Left lobe of liver (tissue), 2 donors: Measurements from ENCODE around the gene PIP5K1B. TPM values are rescaled to one million over a fixed set of nuclear protein-coding genes. Genes with fewer than 3 reads are reported as not detected.
A peak's percentile ranks its signal among the peaks of the same experiment; 100 is the strongest.

ENCODE experiments used
- ATAC-seq: fragments of 200-7000 bp; cut with Tn5 transposase; one replicate; pipeline ENCODE4 v1.9.1; 2020; ENCODE audit warnings: mild to moderate bottlenecking, moderate library complexity
- DNase-seq: peaks from one replicate; pipeline ENCODE4 v3.0.0-alpha.2; 2020; ENCODE audit warnings: low spot score
- total RNA-seq: library from RNA; stranded (reverse); gene quantifications from one replicate; pipeline ENCODE4 v1.2.1, GENCODE V29; 2021
- donor health status: DM: no; HTN: no; CAD: no; lungs with moderate emphysema.
- donor health status: DM: no; HTN: yes; CAD: no.

Gene PIP5K1B
- total RNA-seq, 1 donor from 2014 or later, result 0.30 TPM

- no peak for DNase-seq
- ATAC-seq, result peak; percentile 70
Observed at GRCh38 chr9:69016191-69017096, 311.4 kb downstream of the PIP5K1B start.

GRCh38 chr9:69018737-69019136 is 313.7 kb downstream of the PIP5K1B start:
- DNase-seq, result no peak
- ATAC-seq, result no peak

- ATAC-seq (no peak), DNase-seq (no peak)
Observed at GRCh38 chr9:69019808-69020207, 314.8 kb downstream of the PIP5K1B start.

GRCh38 chr9:69020301-69021145 is 315.5 kb downstream of the PIP5K1B start:
- DNase-seq (no peak), ATAC-seq (no peak)

- no peak for ATAC-seq
- DNase-seq, result no peak
Observed at GRCh38 chr9:69023650-69024049, 318.6 kb downstream of the PIP5K1B start.

GRCh38 chr9:69027355-69028097 is 322.5 kb downstream of the PIP5K1B start:
- ATAC-seq (peak; percentile 97), DNase-seq (no peak)

- no peak for ATAC-seq
Observed at GRCh38 chr9:69028754-69029153, 323.7 kb downstream of the PIP5K1B start.

GRCh38 chr9:69029535-69029934 is 324.5 kb downstream of the PIP5K1B start:
- ATAC-seq, result no peak
- DNase-seq, result no peak

More at GRCh38 chr9:69028754-69029153, 323.7 kb downstream of the PIP5K1B start:
- no peak for DNase-seq

- ATAC-seq, result no peak
Observed at GRCh38 chr9:69030851-69031645, 326.0 kb downstream of the PIP5K1B start.

GRCh38 chr9:69034071-69034470 is 329.0 kb downstream of the PIP5K1B start:
- DNase-seq, result no peak
- ATAC-seq, result no peak

More at GRCh38 chr9:69030851-69031645, 326.0 kb downstream of the PIP5K1B start:
- no peak for DNase-seq

GRCh38 chr9:69035438-69036308 is 330.6 kb downstream of the PIP5K1B start, which contains the start of gene FXN:
Gene FXN, plus strand, starts transcription at chr9:69035752. Its CDS starts 31 bp downstream, at chr9:69035783.
- ATAC-seq (peak; percentile 92), DNase-seq (peak; percentile 87)

GRCh38 chr9:69036309-69036708 is 331.3 kb downstream of the PIP5K1B start:
- ATAC-seq (peak; percentile 67), DNase-seq (peak; percentile 56)

GRCh38 chr9:69036799-69037198 is 331.8 kb downstream of the PIP5K1B start:
- peak; percentile 65 for ATAC-seq
- DNase-seq, result peak; percentile 75

- ATAC-seq (no peak), DNase-seq (no peak)
Observed at GRCh38 chr9:69040646-69041045, 335.6 kb downstream of the PIP5K1B start.

GRCh38 chr9:69044240-69045219 is 339.5 kb downstream of the PIP5K1B start:
- no peak for DNase-seq
- ATAC-seq, result peak; percentile 44

GRCh38 chr9:69045821-69046220 is 340.8 kb downstream of the PIP5K1B start:
- DNase-seq (peak; percentile 48), ATAC-seq (peak; percentile 79)

GRCh38 chr9:69046723-69047122 is 341.7 kb downstream of the PIP5K1B start:
- no peak for ATAC-seq

GRCh38 chr9:69047371-69047770 is 342.3 kb downstream of the PIP5K1B start:
- DNase-seq (no peak), ATAC-seq (no peak)

More at GRCh38 chr9:69046723-69047122, 341.7 kb downstream of the PIP5K1B start:
- no peak for DNase-seq
